HCT116 (cell line): Measurements from ENCODE around the gene C4A.

Source experiments
- EZH2 ChIP-seq: fragments of 200-600 bp; sonication (generic); IDR thresholded peaks from 2 replicates; pipeline ENCODE4 v1.6.1; 2017; ENCODE audit warnings: antibody characterized with exemption, mixed run types
- EZH2phosphoT487 ChIP-seq: fragments of 200-600 bp; IDR thresholded peaks from 2 replicates; pipeline ENCODE4 v1.6.1; 2018; ENCODE audit warnings: antibody characterized with exemption, borderline replicate concordance
- JUND ChIP-seq: IDR thresholded peaks from 2 replicates; pipeline ENCODE4 v1.6.1; 2012
- POLR2A ChIP-seq: IDR thresholded peaks from 2 replicates; pipeline ENCODE4 v1.7.0; 2011; ENCODE audit warnings: borderline replicate concordance; ENCODE audit not compliant: insufficient read depth, insufficient read length; ENCODE audit errors: extremely low read depth
- RAD21 ChIP-seq: IDR thresholded peaks from 2 replicates; pipeline ENCODE4 v1.6.1; 2012; ENCODE audit warnings: low read depth, mild to moderate bottlenecking
- TF ChIP-seq, protein P1 (sequence below), 3 experiments: fragments of 200-600 bp in 1 of 3; sonication (generic) in 1 of 3; IDR thresholded peaks in 2 of 3; conservative IDR thresholded peaks in 1 of 3; 2 replicates each; pipeline ENCODE4 v1.5.1; 2012 to 2017; ENCODE audit warnings: low read depth in 2 of 3, low read length in 2 of 3, antibody characterized with exemption in 1 of 3, borderline replicate concordance in 1 of 3, control low read depth in 1 of 3, mild to moderate bottlenecking in 1 of 3, mixed read lengths in 1 of 3, mixed run types in 1 of 3, moderate library complexity in 1 of 3; ENCODE audit not compliant: insufficient read depth in 1 of 3

GRCh38 chr6:31935021-31935420 lies 46.8 kb upstream of the C4A start:
- TF ChIP-seq EZH2phosphoT487, result no peak
- TF ChIP-seq, protein P1, sequence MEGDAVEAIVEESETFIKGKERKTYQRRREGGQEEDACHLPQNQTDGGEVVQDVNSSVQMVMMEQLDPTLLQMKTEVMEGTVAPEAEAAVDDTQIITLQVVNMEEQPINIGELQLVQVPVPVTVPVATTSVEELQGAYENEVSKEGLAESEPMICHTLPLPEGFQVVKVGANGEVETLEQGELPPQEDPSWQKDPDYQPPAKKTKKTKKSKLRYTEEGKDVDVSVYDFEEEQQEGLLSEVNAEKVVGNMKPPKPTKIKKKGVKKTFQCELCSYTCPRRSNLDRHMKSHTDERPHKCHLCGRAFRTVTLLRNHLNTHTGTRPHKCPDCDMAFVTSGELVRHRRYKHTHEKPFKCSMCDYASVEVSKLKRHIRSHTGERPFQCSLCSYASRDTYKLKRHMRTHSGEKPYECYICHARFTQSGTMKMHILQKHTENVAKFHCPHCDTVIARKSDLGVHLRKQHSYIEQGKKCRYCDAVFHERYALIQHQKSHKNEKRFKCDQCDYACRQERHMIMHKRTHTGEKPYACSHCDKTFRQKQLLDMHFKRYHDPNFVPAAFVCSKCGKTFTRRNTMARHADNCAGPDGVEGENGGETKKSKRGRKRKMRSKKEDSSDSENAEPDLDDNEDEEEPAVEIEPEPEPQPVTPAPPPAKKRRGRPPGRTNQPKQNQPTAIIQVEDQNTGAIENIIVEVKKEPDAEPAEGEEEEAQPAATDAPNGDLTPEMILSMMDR (IDR thresholded peaks at IDR 0.05 in 2 of 3, conservative IDR thresholded peaks at IDR 0.05 in 1 of 3; ENCODE audit: borderline replicate concordance in 1 of 3, insufficient read depth in 1 of 3, low read depth in 2 of 3, low read length in 2 of 3), result no peak
- no peak for TF ChIP-seq POLR2A
- TF ChIP-seq RAD21, result no peak
- no peak for TF ChIP-seq JUND
- no peak for TF ChIP-seq EZH2
